Measurements from ENCODE around the gene MACROH2A1. TPM values are rescaled to one million over a fixed set of nuclear protein-coding genes. Genes with fewer than 3 reads are reported as not detected.

Gene MACROH2A1
- total and polyA plus RNA-seq, 9 of the 15 experiments (the other 6 are each of a cell fraction or from before 2014, with no cell fraction given), result 44.9 to 289 (median 193) TPM

DNA sequence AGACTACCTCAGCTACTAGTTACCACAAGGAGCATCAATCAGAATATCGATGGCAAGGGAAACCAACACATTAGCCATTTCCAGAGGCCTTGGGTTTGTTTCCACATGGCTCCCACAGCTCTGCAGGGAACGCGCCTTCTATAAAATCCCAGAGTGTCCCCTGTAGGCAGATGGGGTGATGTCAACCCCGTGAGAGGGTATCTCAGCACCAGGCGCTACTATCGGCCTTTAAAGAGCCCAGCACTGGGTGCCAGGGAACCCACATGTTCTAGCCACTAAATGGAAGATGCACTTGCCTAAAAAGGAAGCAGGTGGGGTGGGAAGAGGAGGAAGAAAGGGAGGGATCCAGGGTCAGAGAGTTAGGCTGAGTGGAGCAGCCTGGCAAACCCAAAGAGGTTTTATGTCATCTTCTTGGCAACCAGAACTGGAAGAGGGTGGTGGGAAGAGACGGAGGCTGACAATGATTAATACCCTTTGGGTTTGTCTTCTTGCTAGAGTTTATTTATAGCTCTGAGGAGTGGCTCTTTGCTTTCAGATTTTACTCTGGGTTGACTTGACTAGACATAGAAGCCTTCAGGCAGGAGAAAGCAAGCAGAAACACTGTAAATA lies 19.9 kb downstream of the MACROH2A1 start:
- TF ChIP-seq MEIS2 (IDR thresholded peaks at IDR 0.05; ENCODE audit: partially characterized antibody), result peak; percentile 28
- TF ChIP-seq TEAD2 (tag; IDR thresholded peaks at IDR 0.05), result no peak
- TF ChIP-seq, protein P1, sequence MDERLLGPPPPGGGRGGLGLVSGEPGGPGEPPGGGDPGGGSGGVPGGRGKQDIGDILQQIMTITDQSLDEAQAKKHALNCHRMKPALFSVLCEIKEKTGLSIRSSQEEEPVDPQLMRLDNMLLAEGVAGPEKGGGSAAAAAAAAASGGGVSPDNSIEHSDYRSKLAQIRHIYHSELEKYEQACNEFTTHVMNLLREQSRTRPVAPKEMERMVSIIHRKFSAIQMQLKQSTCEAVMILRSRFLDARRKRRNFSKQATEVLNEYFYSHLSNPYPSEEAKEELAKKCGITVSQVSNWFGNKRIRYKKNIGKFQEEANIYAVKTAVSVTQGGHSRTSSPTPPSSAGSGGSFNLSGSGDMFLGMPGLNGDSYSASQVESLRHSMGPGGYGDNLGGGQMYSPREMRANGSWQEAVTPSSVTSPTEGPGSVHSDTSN (CRISPR knock-in tag; IDR thresholded peaks at IDR 0.05; ENCODE audit: low read depth), result no peak
- TF ChIP-seq, protein P1 (tag; conservative IDR thresholded peaks at IDR 0.05; ENCODE audit: low read depth), result peak; percentile 78
- TF ChIP-seq, protein P2, sequence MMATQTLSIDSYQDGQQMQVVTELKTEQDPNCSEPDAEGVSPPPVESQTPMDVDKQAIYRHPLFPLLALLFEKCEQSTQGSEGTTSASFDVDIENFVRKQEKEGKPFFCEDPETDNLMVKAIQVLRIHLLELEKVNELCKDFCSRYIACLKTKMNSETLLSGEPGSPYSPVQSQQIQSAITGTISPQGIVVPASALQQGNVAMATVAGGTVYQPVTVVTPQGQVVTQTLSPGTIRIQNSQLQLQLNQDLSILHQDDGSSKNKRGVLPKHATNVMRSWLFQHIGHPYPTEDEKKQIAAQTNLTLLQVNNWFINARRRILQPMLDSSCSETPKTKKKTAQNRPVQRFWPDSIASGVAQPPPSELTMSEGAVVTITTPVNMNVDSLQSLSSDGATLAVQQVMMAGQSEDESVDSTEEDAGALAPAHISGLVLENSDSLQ (IDR thresholded peaks at IDR 0.05), result 0 out of 2 replicates have a peak, but pooled peaks have one; percentile 21
- POLR2A ChIA-PET, result interaction anchor here (0.5 to 1.0 kb wide), 4 partner anchors 10 to 35 kb away, joined by 3 to 4 read pairs (median 3); no protein-coding TSS in a partner anchor
- Histone ChIP-seq H3K27ac (ENCODE audit: extremely low read depth, low read depth, low read length) (no peak overlapping the region), H3K36me3 (ENCODE audit: control insufficient read depth, insufficient read depth, low read length) (peaks cover 98% of the 10 kb centered on the region), H4K20me1 (replicated peaks; ENCODE audit: control insufficient read depth, insufficient read depth, low read length) (peaks cover 5% of the 10 kb centered on the region), H3K4me1 (replicated peaks in 1 of 2; ENCODE audit: control insufficient read depth in 2 of 2, insufficient read depth in 2 of 2, low read length in 2 of 2) (peaks cover 0 to 16% of the 10 kb centered on the region in 2 experiments; a peak in 3 of 5 replicates), H3K9me1 (ENCODE audit: control insufficient read depth, insufficient read depth, low read length) (no peaks in the 10 kb centered on the region), H3K4me2 (ENCODE audit: insufficient read depth, low read length) (no peak overlapping the region), H2AFZ (ENCODE audit: low read depth, low read length) (no peak overlapping the region), H3K4me3 (no peak overlapping the region), H3K27me3 (ENCODE audit: control insufficient read depth in 2 of 2, insufficient read depth in 2 of 2, low read length in 2 of 2) (no peaks in the 10 kb centered on the region), H3K9ac (ENCODE audit: insufficient read depth in 1 of 2, low read depth in 2 of 2, low read length in 2 of 2) (no peak overlapping the region), H3K79me2 (ENCODE audit: control insufficient read depth, insufficient read depth, low read length) (peaks cover 52% of the 10 kb centered on the region), H3K9me3 (replicated peaks; ENCODE audit: control insufficient read depth, insufficient read depth, low read depth, low read length) (no peaks in the 10 kb centered on the region)
- in situ Hi-C loops (cut with MboI) (no loop called here), intact Hi-C loops (cut with micrococcal nuclease) (no loop called here)
- 87% methylated on average over 7 of the region's 7 CpGs for WGBS (ENCODE audit: insufficient coverage, low coverage, missing lambda C conversion rate)
- BruUV-seq (replicated peaks), result no TSS peak
- ATAC-seq (no peak), FAIRE-seq (no peak), DNase-seq (ENCODE audit: extremely low read depth in 1 of 4, low spot score in 3 of 4) (no peak)
- CTCF ChIA-PET (ENCODE audit: low intra/inter-chr PET ratio), result no interaction called here

Data from K562 (cell line).